Breast epithelium (tissue), 3 donors: Measurements from ENCODE around the gene KIF18A.

Source experiments
- CTCF ChIP-seq, 3 donors: fragments of 450-650 bp; IDR thresholded peaks; one replicate each; pipeline ENCODE4 v1.5.1; 2016 to 2017; ENCODE audit warnings: antibody characterized with exemption in 3 of 3, mild to moderate bottlenecking in 3 of 3, moderate library complexity in 3 of 3
- POLR2A ChIP-seq: fragments of 450-650 bp; IDR thresholded peaks from one replicate; pipeline ENCODE4 v1.6.1; 2016; ENCODE audit warnings: antibody characterized with exemption, mild to moderate bottlenecking, moderate library complexity
- POLR2AphosphoS5 ChIP-seq, 3 donors: sonication (generic); formaldehyde crosslinking; IDR thresholded peaks; one replicate each; pipeline ENCODE4 v1.6.1; 2017; ENCODE audit warnings: antibody characterized with exemption in 3 of 3

GRCh38 chr11:27976262-27976661 is 131.7 kb downstream of the KIF18A start:
- TF ChIP-seq CTCF (IDR thresholded peaks at IDR 0.05): no peak
- TF ChIP-seq POLR2AphosphoS5 (IDR thresholded peaks at IDR 0.05): no peak
- TF ChIP-seq POLR2A: no peak
